A549 (cell line): ENCODE results near the gene GSK3B. TPM values are rescaled to one million over a fixed set of nuclear protein-coding genes. Genes with fewer than 3 reads are reported as not detected.

Source experiments
- ATAC-seq, 2 experiments: fragments of 200-7000 bp in 1 of 2; fragments of >200 bp in 1 of 2; cut with Nextera tagmentation in 1 of 2; cut with Tn5 transposase in 1 of 2; 3 replicates each; pipeline versions ENCODE4 v1.8.0 to v1.9.1; 2018 to 2020; ENCODE audit warnings: mild to moderate bottlenecking in 1 of 2, moderate library complexity in 1 of 2
- CTCF ChIA-PET: fragments of 300-600 bp; sonication (Branson Sonifier 250); formaldehyde crosslinking; extraction: SDS; loops from one replicate; lab custom pipeline; 2021; ENCODE audit warnings: antibody characterized with exemption, inconsistent platforms; lab: Yijun Ruan, JAX
- POLR2A ChIA-PET: fragments of 350-600 bp; formaldehyde crosslinking; extraction: SDS; loops from one replicate; lab custom pipeline; 2021; ENCODE audit warnings: antibody characterized with exemption, inconsistent platforms; lab: Yijun Ruan, JAX
- DNase-seq, 2 experiments: peaks; one replicate each; pipeline versions ENCODE4 v3.0.0 to v3.0.0-alpha.2; 2011 to 2016; ENCODE audit warnings: low read depth in 1 of 2, low spot score in 1 of 2
- FAIRE-seq: peaks from 2 replicates; lab custom pipeline; 2011; peaks lifted over from hg19 to GRCh38; lab: Jason Lieb, UNC
- H3K27ac ChIP-seq, 2 experiments: fragments of >200 bp; sonication (Bioruptor Twin); formaldehyde crosslinking; 3 replicates each; pipeline ENCODE4 v1.5.1; 2016 to 2017
- H3K4me1 ChIP-seq: fragments of >200 bp; sonication (Bioruptor Twin); formaldehyde crosslinking; 3 replicates; pipeline ENCODE4 v1.6.1; 2016
- H3K4me2 ChIP-seq: fragments of >200 bp; sonication (Bioruptor Twin); formaldehyde crosslinking; 3 replicates; pipeline ENCODE4 v1.6.1; 2016
- H3K4me3 ChIP-seq: fragments of >200 bp; sonication (Bioruptor Twin); formaldehyde crosslinking; 3 replicates; pipeline ENCODE4 v1.5.1; 2016
- H3K9me3 ChIP-seq: fragments of >200 bp; sonication (Bioruptor Twin); formaldehyde crosslinking; 3 replicates; pipeline ENCODE4 v1.6.1; 2016
- ATOH8 ChIP-seq: fragments of 250-450 bp; sonication (Bioruptor Pico); IDR thresholded peaks from 2 replicates; pipeline ENCODE4 v1.5.0; 2020; ENCODE audit warnings: low read depth, mild to moderate bottlenecking, moderate library complexity
- BCL3 ChIP-seq: fragments of >200 bp; sonication (Bioruptor Twin); formaldehyde crosslinking; IDR thresholded peaks from 3 replicates; pipeline ENCODE4 v1.6.1; 2016
- BHLHE40 ChIP-seq: IDR thresholded peaks from 2 replicates; pipeline ENCODE4 v1.6.1; 2012; ENCODE audit warnings: low read depth, low read length, inconsistent platforms
- CBX8 ChIP-seq: fragments of 200-600 bp; sonication (generic); IDR thresholded peaks from 2 replicates; pipeline ENCODE4 v1.6.1; 2016
- CEBPB ChIP-seq, 2 experiments: fragments of >200 bp in 1 of 2; sonication (Bioruptor Twin) in 1 of 2; formaldehyde crosslinking in 1 of 2; IDR thresholded peaks; 2 replicates each; pipeline ENCODE4 v1.6.1; 2012 to 2016
- CTCF ChIP-seq: fragments of >200 bp; sonication (Bioruptor Twin); formaldehyde crosslinking; IDR thresholded peaks from 3 replicates; pipeline ENCODE4 v1.5.1; 2016
- E2F6 ChIP-seq: IDR thresholded peaks from 2 replicates; pipeline ENCODE4 v1.6.1; 2012; ENCODE audit warnings: low read depth, borderline replicate concordance
- EP300 ChIP-seq, 2 experiments: fragments of >200 bp; sonication (Bioruptor Twin); formaldehyde crosslinking; IDR thresholded peaks; 2 replicates in 1 of 2; 3 replicates in 1 of 2; pipeline ENCODE4 v1.6.1; 2016 to 2017
- ESRRA ChIP-seq: fragments of 150-350 bp; IDR thresholded peaks from 2 replicates; pipeline ENCODE4 v1.6.1; 2014; ENCODE audit warnings: mild to moderate bottlenecking, low read length, borderline replicate concordance
- FOSB ChIP-seq: fragments of 250-450 bp; sonication (Bioruptor Pico); IDR thresholded peaks from 2 replicates; pipeline ENCODE4 v1.5.0; 2020; ENCODE audit warnings: mild to moderate bottlenecking, moderate library complexity
- HDAC2 ChIP-seq: fragments of 200-600 bp; sonication (generic); IDR thresholded peaks from 2 replicates; pipeline ENCODE4 v1.6.1; 2016
- HOXB5 ChIP-seq: fragments of 250-450 bp; sonication (Bioruptor Pico); IDR thresholded peaks from 2 replicates; pipeline ENCODE4 v1.5.0; 2020; ENCODE audit warnings: mild to moderate bottlenecking, moderate library complexity
- JUNB ChIP-seq: fragments of >200 bp; sonication (Bioruptor Twin); formaldehyde crosslinking; IDR thresholded peaks from 2 replicates; pipeline ENCODE4 v1.6.1; 2016
- MAX ChIP-seq: IDR thresholded peaks from 2 replicates; pipeline ENCODE4 v1.6.1; 2012
- MYC ChIP-seq: IDR thresholded peaks from 2 replicates; pipeline ENCODE4 v1.6.1; 2012; ENCODE audit warnings: mild to moderate bottlenecking, inconsistent platforms, low read length, improper control_type of control experiment, borderline replicate concordance
- POLR2A ChIP-seq: IDR thresholded peaks from 2 replicates; pipeline ENCODE4 v1.6.1; 2012; ENCODE audit warnings: mild to moderate bottlenecking, low read length
- RCOR1 ChIP-seq: fragments of 150-350 bp; IDR thresholded peaks from 2 replicates; pipeline ENCODE4 v1.6.1; 2014; ENCODE audit warnings: antibody characterized with exemption, low read length, low read depth
- RNF2 ChIP-seq: fragments of 200-600 bp; sonication (generic); IDR thresholded peaks from 2 replicates; pipeline ENCODE4 v1.6.1; 2016; ENCODE audit warnings: low read depth, mild to moderate bottlenecking, antibody characterized with exemption, moderate library complexity, borderline replicate concordance
- TP53 ChIP-seq: fragments of 250-450 bp; sonication (Bioruptor Pico); IDR thresholded peaks from 2 replicates; pipeline ENCODE4 v1.5.0; 2021; ENCODE audit warnings: mild to moderate bottlenecking, moderate library complexity
- ZC3H11A ChIP-seq: fragments of 450-650 bp; IDR thresholded peaks from 2 replicates; pipeline ENCODE4 v1.6.1; 2014; ENCODE audit warnings: antibody characterized with exemption, mild to moderate bottlenecking
- ZFP36 ChIP-seq: fragments of 450-650 bp; IDR thresholded peaks from 2 replicates; pipeline ENCODE4 v1.6.1; 2014; ENCODE audit warnings: borderline replicate concordance; ENCODE audit not compliant: partially characterized antibody
- ZSCAN20 ChIP-seq: fragments of 250-450 bp; sonication (Bioruptor Pico); IDR thresholded peaks from 2 replicates; pipeline ENCODE4 v1.8.0; 2022; ENCODE audit warnings: mild to moderate bottlenecking, moderate library complexity
- WGBS: methylation state at CpG from one replicate; pipeline ENCODE4 v1.1.6; 2017; ENCODE audit errors: missing lambda C conversion rate; 5-methylcytosine and 5-hydroxymethylcytosine counted together
- polyA plus RNA-seq, 4 experiments: library from polyadenylated mRNA; depleted of rRNA in 3 of 4; stranded (reverse); fragments of >200 nt; fragmentation: RNase III in 1 of 4; extraction: RNeasy Plus Mini Kit Qiagen cat#74134 plus additional on column Dnase treatment in 1 of 4; gene quantifications; 2 replicates in 3 of 4; 3 replicates in 1 of 4; pipeline ENCODE4 v1.2.3, GENCODE V29; 2011 to 2017

Gene GSK3B
- polyA plus RNA-seq, 2 of the 4 experiments (the other 2 are of a cell fraction) = 30.0 to 49.8 TPM

- POLR2A ChIA-PET = interaction anchor here (0.6 kb wide), 1 partner anchor 97 kb away, joined by 3 read pairs; no protein-coding TSS in a partner anchor
- no peak for DNase-seq
- TF ChIP-seq RCOR1 = no peak
- TF ChIP-seq E2F6 = no peak
- no peak for TF ChIP-seq MAX
- H3K27ac ChIP-seq = no peak overlapping the region
- no peaks in the 10 kb centered on the region for H3K4me1 ChIP-seq
- 97% methylated on average over 2 of the region's 2 CpGs for WGBS
- H3K4me2 ChIP-seq = no peak overlapping the region
- H3K9me3 ChIP-seq = no peaks in the 10 kb centered on the region
- no peak for FAIRE-seq
- H3K4me3 ChIP-seq = no peak overlapping the region
- CTCF ChIA-PET = interaction anchor here (1.2 to 3.9 kb wide), 5 partner anchors 11 to 665 kb away, joined by 3 to 32 read pairs (median 3); no protein-coding TSS in a partner anchor
- ATAC-seq = no peak
Observed at GRCh38 chr3:119894195-119894594, 200.1 kb downstream of the GSK3B start.

GRCh38 chr3:119893769-119894168 is 200.5 kb downstream of the GSK3B start:
- H3K9me3 ChIP-seq = no peaks in the 10 kb centered on the region
- ChIA-PET CTCF (interaction anchor here (1.2 to 3.9 kb wide), 6 partner anchors 11 to 665 kb away, joined by 3 to 32 read pairs (median 12); no protein-coding TSS in a partner anchor), POLR2A (interaction anchor here (0.6 kb wide), 1 partner anchor 98 kb away, joined by 3 read pairs; no protein-coding TSS in a partner anchor)
- no peak for FAIRE-seq
- no peak overlapping the region for H3K4me3 ChIP-seq
- H3K4me1 ChIP-seq = no peaks in the 10 kb centered on the region
- H3K4me2 ChIP-seq = no peak overlapping the region
- no peak for DNase-seq
- 87% methylated on average over 1 of the region's 1 CpG for WGBS
- H3K27ac ChIP-seq = no peak overlapping the region
- ATAC-seq = 0 out of 6 replicates have a peak, but pooled peaks of 1 of the 2 experiments have one; percentile 10
- TF ChIP-seq ZC3H11A (no peak), JUNB (no peak), ESRRA (no peak), FOSB (CRISPR knock-in tag) (no peak), ZSCAN20 (no peak), POLR2A (no peak), RNF2 (no peak), HDAC2 (no peak), CTCF (no peak), EP300 (IDR thresholded peaks at IDR 0.05) (no peak), TP53 (CRISPR knock-in tag) (no peak), HOXB5 (CRISPR knock-in tag) (no peak), ATOH8 (no peak), MYC (no peak), BHLHE40 (no peak), BCL3 (no peak), ZFP36 (no peak), CBX8 (no peak), CEBPB (IDR thresholded peaks at IDR 0.05) (no peak)
